Cerebellar nuclear complex (tissue), 1 donor: Measurements from ENCODE around the gene TSEN54.
A peak's percentile ranks its signal among the peaks of the same experiment; 100 is the strongest.

Source experiments
- DNase-seq, 2 experiments: peaks; one replicate each; lab custom pipeline; 2025; lab: John Stamatoyannopoulos, UW

TSEN54 gene

DNA sequence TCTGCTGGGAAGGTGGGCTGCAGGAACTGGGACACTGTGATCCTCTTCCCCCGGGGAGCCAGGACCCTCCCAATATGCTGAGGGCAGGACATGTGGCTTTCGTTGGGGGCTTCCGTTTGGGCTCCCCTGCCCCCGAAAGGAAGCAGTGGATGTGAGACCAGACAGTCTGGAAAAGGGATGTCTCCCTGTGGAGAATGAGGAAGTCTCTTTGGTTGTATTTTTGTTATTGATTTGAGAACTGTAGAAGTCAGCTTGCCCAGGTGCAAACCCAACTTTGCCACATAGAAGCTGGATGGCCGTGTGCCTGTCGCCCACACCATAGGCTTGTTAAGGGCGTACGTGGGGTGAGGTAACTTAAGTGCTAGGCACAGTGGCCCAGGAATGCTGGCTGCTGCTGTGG, 27.9 kb downstream of the TSEN54 start:
- no peak for DNase-seq

DNA sequence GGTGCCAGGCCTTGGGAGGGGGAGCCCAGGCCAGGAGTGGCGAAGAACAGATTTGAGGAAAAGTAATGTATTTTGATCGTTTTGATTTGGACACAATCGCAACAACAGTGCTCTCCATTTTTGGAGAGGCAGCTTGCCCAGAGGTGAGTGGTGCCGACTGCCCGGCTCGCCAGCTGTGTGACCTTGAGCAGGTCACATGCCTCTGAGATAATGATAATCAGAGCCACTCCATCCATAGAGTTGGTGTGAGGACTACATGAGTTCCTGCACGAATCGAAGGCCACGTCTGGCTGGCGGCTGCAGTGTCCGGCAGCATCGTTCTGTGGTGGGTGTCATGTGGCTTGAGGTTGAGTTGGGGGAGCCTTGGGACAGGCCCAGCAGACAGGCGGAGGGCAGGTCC, 29.9 kb downstream of the TSEN54 start:
- DNase-seq, result no peak

DNA sequence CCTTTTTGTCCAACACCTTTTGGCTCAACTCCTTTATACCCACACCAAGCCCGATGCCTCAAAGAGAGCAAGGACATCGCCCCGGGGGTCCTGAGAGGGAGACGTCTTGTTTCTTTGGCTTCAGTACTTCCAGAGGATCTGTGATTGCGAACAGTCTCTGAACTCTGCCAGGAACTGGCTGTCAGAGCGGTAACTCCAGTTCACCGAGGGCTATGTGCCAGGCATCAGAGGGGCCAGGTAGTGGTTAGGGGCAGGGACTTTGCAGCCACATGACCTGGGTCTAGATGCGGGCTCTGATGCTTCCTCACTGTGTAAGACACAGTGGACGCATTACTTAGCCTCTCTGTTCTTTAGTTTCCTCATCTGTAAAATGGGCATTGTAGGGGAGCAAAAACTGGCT, 30.8 kb downstream of the TSEN54 start:
- no peak for DNase-seq

DNA sequence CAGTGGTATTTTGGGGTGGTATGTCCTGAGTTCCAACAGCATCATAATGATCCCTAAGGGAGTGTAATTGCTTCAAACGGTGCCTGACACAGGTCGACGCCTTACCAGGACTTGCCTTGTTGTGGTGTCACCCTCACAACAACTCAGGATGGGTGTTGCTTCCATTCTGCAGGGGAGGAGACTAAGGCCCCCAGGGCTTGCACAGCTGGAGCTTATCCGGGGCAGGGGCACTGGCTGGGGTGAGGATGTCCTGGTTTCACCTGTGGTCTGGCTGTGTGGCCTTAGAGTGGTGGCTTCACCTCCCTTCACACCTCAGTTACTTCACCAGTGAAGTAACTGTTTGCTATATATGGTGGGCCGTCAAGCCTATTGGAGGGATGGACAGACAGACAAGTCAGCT, 32.5 kb downstream of the TSEN54 start:
- no peak for DNase-seq

DNA sequence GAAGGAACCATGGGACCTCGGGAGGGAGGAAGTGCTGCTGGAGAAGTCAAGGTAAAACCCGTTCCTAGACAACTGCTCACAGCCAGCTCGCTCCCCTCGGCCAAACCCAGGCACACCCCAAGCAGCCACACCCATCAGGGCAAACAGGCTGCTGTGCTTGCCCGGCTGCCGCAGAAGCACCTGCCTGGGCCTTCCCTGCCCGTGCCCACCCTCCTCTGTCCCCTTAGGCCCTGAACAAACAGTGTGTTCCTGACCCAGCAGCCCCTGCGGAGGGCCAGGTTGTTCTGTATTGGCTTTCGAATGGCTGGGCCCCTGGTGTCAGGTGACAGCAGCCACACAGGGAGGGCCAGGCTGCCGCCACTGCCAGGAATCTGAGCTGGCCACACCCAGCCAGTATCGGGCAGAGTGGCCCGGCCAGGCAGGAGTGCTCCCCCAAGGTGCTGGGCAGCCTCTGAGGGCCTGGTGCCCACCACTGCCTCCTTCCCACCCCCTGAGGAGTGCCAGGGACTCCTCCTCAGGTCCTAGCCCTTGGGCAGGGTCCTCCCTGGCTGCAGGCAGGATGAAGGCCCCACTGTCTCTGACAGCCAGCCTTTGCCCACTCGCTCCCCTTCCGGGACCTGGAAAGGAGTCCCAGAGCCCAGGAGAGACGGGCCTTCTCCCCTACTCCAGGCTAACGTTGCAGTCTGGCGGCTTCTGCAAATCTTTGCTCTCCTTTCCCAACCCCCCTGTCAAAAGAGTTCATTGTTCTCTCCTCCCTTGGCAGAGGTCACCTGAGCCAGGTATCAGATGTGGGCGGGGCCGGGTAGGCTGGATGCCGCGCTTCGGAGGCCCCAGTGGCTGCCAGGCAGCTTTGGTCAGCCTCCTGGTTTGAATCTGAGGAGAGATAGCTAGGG, 33.2 kb downstream of the TSEN54 start:
- no peak for DNase-seq

DNA sequence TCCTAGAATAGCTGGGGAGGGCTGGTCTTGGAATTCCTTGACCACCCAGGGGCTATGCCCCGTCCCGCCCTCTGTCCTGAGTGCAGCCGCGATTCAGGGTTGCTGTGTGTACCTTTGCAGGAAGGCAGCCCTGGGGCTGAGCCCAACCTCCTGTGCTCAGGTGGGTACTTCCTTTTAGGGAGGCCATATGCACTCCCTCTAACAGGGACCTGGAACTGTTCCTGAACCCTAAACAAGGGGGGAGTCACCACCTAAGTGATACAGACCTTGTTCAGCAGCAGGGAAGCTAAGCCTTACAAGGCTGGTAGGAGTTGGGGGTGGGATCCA, 33.8 kb downstream of the TSEN54 start:
- DNase-seq, result no peak

DNA sequence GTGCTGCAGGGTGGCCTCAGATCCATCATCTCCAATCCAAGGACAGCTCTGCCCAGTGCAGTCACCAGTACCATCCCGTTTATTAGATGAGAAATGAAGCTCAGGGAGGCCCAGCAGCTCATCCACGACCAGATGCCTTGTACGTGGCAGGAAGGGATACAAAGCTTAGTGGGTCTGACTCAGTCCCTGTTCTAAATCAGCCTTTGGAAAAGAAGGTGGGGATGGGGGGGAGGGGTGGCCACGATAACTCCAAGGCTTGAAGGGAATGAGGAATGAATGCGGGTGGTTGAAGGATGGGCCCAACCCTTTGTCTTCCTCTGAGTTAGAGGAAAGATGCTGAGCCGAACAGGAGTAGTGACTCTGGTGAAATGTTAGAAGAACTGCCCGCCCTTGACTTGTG, 34.9 kb downstream of the TSEN54 start:
- DNase-seq, result no peak

DNA sequence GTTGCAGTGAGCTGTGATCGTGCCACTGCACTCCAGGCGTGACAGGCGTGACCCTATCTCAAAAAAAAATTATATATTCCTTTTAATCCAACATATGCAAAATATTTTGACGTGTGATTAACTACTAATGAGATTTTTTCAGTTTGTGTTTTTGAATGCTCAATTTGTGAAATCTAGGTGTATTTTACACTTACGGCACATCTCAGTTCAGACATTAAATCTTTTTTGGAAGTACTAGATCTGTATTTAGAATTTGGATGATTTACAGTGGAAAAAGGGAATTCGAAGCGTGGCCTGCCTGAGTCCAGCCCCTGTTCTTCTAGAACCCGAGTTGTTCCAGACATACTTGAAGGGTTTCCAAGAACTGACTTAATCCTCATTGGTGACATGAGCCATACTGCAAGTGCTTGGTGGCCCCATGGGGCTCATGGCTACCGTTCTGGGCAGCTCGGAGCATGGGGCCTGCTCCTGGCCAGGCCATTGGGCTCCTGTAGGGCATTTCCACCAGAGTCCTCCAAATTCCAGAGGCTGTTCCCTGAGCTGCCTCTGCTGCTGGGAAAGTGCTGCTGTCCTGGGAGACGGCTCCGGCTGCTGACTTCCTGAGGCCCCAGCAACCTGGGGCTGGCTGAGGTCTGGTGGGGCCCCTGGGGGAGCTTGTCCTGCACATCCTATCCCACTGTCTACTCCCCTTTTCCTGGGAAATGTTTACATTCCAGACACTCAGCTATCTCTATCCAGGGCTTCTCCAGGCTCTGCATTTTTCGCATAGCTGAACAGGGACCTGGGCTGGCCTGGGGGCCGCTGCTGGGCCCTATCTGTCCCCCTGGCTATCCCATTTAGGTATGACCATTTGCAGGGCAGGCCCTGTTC, 36.3 kb downstream of the TSEN54 start:
- no peak for DNase-seq

DNA sequence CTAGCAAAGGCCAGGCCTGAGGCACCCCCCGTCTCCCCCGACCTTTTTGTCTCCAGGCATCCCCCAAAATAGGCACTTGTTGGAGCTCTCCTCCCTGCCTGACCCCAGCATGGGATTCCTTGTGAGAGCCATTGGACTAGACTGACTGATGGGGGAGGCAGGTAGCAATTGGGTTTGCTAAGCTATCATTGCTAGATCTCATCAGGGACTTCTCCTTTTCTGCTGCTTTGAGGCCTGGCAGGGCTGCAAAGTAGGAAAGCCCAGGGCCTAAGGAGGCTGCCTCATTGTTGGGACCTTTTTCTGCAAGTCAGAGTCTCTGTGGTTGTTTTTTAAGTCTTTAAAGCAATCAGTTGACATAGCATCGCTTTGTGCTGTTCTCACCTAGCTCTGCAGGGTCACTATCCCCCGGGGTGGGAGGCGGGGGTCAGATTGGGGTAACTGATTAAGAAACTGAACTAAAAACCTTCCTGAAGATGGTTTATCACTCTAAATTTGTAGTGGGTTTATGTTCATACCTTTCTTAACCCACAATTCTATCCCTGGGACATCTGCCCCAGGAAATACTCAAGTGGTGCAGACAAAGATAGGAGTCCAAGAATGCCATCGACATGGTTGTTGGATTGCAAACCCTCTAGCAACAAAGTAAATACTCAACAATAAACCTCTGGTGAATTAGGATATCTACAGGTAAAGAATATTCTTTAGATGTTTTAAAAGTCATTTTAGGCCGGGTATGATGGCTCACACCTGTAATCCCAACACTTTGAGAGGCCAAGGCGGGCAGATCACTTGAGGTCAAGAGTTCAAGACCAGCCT, 37.2 kb downstream of the TSEN54 start:
- no peak for DNase-seq

DNA sequence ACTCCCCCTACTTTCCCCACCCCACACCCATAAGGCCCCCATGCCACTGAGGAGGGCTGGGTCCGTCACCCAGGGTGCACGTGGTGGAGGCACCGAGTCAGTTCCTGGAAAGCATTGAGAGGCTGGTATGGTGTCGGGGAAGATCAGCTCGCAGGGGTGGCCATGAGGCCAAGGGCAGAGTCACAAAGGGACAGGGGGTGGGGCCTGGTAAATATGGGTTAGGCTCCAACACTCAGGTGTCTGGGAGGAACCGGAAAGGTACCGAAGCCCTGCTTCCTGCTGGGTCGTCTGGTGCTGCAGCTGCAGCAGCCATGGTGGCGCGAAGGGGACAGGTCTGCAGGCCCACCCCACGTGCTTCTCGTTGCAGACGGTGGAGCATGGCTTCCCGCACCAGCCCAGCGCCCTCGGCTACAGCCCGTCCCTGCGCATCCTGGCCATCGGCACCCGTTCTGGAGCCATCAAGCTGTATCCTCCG, 39.4 kb downstream of the TSEN54 start:
- DNase-seq, result no peak

DNA sequence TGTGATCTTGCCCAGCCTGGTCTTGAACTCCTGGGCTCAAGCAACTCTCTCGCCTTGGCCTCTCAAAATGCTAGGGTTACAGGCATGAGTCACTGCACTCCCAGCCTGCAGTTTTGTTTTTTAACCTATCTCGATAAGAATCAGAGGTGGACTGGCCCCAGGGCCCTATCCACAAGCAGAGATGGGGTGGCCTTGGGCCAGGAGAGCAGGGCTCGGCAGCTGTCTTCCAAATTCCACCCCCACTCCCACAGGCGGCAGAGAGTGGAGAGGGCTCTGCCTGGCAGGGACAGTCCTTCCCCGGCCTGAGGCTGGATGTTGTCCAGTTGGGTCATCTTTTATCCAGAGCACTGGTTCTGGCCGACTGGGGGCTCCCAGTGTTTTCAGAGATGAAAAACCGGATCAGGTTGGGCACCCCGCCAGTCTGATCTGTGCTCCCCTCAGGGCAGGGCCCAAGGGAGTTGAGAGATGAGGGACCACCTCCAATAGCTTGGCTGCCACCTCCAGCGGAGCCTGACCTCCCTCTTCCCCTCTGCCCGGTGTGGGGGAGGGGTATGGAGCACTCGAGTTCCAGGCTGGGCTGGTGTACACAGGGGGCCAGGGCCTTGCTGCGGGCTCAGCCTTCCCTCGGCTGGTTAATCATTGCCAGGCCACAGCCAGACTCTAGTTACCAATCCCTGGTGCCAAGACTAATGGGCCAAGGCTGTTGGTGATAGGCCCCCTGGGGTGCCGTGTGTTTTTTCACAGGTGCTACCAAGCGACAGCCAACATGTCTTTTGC, 40.9 kb downstream of the TSEN54 start:
- DNase-seq, result peak in 1 of 2 experiments; percentile 60

DNA sequence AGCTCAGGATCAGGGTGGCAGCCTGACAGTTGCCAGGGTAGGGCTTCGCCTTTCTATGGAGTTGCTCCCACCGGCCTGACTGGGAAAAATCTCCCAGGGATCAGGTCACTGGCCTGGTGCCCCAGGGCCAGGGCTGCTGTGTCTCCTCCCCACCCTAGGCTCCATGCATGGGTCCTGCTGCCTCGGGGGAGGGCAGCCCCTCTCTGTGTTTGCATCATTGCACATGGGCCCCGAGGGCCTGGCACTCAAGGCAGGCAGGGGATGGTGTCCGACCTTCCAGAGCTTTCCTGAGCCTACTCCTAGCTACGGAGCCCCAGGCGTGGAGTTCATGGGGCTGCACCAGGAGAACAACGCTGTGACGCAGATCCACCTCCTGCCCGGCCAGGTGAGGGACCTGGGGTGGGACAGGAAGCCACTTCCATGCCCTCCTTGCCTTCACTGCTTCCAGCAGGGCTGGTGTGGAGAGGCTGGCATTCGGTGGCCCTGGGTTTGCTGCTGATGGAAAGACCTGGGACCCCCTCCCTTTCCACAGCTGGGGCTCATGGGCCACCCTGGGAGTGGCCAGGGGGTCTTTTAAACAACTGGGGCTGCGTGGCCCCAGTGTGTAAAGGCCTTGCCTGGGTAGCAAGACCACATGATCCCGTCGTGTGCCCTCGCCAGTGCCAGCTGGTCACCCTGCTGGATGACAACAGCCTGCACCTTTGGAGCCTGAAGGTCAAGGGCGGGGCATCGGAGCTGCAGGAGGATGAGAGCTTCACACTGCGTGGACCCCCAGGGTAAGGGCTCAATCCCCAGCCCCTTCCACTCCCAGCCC, 41.7 kb downstream of the TSEN54 start:
- no peak for DNase-seq

DNA sequence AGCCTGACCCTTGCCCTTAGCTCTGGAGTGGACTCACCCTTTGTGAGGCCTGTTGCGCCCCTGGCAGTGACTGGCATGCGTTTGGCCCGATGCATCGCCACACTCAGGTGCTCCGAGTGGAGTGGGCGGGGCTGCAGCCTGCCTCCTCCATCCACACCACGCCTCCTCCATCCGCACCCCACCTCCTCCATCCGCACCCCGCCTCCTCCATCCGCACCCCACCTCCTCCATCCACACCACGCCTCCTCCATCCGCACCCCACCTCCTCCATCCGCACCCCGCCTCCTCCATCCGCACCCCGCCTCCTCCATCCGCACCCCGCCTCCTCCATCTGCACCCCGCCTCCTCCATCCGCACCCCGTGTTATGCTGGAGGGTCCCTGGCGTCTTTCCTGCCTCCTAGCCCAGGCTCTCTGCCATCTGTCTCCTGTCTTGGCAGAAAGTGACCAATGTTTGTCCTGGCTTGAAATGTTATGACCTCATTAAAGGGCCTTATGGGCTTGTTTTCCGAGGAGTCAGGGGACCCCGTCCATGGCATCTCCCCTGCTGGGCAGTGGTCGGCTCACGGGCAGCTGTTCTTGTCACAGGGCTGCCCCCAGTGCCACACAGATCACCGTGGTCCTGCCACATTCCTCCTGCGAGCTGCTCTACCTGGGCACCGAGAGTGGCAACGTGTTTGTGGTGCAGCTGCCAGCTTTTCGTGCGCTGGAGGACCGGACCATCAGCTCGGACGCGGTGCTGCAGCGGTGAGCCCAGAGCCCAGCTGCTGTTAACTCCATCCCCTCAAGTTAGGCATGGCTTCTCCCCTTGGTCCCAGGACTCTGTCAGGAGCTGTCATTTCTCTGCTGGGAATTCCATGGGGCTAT, 42.6 kb downstream of the TSEN54 start:
- DNase-seq, result no peak

DNA sequence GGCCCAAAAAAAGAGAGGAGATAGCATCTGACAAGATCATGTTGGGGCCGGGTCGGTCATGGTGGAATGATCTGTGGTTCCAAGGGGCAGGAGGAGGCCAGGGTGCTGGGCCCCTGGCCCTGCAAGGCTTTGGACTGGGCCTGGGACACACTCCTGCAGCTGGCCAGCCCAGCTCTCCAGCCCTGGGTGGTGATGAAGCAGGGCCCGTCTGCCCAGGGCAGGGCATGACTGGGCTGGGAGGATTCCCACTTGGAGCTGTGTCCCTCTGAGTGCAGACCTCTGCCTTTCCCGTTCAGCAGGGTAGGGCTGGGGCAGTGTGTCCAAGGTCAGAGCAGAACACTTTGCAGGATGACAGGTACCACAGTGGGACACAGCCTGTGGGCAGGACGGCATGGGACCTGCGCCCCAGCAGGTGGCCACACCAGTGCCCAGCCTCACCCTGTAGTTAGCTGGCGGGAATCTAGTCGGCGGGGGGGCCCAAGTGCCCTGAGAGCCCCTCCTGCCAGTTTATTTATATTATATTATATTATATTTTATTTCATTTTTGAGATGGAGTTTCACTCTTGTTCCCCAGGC, 43.7 kb downstream of the TSEN54 start:
- DNase-seq, result no peak

DNA sequence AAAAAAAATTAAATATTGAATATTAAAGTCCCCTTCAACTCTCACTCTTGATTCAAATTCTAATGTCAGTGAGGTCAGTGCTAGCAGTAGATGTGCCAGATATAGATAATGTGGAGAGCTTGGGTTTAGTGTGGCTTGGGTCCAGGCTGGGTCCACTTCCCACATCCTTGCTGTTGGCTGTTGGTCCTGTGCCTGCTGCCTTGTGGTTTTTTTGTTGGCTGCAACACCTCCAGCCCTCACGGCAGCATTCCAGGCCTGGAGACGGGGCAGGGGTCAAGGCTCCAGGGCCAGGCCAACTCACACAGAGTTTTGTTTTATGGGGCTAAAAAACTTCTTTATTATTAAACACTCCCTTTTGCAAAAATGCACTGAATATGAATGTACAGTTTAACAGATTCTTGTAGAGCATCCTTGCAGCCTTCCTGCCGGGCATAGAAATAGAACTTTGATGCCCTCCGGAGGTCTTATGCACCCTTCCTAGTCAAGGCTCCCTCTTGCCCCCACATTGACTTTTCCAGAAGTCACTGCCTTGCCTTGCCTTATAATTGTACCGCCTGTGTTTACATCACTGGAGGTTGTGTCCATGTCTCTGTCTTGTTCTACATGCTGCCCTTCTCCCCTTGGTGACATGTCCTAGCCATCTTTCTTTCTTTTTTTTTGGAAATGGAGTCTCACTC, 45.7 kb downstream of the TSEN54 start:
- no peak for DNase-seq

DNA sequence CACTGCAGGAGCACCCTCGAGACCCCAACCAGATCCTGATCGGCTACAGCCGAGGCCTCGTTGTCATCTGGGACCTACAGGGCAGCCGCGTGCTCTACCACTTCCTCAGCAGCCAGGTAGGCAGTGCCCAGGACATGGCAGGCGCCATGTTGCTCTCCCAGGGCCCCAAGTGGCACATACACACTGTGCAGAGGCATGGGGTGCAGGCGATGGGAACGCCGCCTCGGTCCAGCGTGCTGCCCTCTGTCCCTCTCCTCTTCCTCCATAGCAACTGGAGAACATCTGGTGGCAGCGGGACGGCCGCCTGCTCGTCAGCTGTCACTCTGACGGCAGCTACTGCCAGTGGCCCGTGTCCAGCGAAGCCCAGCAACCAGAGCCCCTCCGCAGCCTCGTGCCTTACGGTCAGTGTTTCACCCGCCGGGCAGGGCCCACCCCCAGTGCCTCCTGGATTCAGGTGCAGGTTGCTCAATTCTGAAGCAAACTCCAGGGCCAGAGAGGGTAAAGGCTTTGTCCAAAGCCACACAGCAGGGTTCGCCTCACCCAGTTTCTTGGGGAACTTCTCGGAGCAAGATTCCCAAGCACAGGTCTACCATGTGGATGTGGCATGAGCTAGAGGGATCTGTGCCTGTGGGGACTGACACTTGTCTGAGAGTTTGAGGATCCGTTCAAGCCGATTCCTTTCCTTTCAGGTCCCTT, 46.9 kb downstream of the TSEN54 start:
- DNase-seq, result no peak

DNA sequence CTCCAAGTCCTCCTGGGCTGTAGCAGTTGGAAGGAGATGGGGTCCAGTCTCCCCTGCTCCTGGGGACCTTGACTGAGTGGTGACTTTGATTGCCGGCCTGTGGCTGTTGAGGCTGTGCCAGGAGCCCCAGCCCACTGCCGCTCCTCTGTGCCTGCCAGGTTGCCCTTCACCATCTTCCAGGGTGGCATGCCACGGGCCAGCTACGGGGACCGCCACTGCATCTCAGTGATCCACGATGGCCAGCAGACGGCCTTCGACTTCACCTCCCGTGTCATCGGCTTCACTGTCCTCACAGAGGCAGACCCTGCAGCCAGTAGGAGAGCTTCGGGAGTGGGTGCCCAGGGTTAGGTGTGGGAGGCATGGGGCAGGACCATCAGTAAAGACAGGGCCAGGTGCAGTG, 47.9 kb downstream of the TSEN54 start:
- no peak for DNase-seq

DNA sequence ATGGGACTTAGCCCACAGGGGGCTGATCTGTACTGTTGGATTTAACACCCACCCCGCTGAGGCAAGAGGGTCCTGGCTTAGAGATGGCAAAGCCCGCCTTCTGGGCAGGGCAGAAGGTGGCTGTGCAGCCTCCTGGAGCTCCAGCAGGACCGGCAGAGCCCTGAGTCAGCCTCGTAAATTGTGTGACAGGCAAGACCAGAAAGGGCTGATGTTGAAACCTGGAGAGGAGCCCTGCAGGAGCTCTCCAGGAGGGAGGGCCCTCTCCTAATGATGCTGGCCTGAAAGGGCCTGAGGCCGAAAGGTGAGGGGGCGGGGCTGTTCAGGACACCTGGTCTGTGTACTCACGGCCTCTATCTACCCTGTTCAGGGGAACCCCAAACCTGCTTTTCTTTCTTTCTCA, 48.7 kb downstream of the TSEN54 start:
- DNase-seq, result no peak
